ENCODE results near the gene GSTO2.

Gene GSTO2

GRCh38 chr10:104342941-104343411 is 74.0 kb downstream of the GSTO2 start:
- no peak for DNase-seq

- no peak for DNase-seq
Measured at GRCh38 chr10:104344219-104344618, 75.2 kb downstream of the GSTO2 start.

DNA sequence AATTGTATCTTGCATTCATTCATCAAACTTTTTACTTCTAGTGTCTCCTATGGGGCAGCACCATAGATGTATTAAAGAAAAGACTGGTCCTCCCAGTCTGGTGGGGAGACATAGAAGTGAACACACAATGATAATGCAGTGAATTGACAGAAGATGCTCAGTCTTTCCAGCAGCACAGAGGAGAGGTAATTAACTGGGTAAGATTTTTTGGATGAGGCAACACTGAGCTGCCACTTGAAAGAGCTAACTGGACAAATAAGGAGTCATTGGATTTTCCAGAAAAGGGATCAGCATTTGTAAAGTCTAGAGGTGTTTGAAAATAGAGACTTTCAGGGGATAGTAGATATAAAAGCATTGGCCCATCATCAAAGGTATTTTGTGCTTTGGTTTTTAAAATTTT is 76.5 kb downstream of the GSTO2 start:
- peak; percentile 42 for DNase-seq

GRCh38 chr10:104345941-104346340 is 77.0 kb downstream of the GSTO2 start:
- DNase-seq = no peak

DNA sequence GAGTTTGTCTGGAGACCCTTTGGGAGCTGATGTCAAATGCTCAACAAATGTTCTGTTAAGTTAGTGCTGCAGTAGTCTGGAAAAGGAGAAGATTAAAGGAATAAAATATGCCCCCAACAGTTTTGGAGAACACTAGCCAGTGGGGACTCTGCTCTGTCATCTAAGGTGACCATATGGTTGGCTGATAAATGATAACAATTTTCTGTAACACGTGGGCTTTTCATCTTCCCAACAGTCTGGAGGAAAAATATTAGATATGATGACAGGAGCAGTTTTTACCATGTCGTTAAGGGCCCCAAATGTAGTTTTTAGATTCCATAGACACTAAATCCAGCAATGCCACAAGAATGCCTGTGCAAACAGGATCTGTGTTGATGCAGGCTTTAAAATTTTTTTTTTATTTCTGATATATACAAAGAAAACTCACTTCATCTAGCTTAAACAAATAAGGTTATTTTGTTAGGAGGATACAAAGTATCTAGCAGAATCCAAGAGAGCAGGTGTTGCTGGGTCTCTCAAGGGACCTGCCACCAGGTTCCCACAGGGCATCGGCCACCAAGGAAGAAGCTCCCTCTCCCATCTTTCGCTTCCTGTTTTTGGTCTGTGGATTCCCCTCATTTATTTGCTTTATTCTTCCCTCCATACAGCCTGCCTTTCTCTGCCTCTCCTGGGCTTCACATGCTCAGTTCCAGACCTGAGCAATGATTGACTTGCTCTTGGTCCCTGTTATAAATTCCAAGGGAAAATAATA is 78.5 kb downstream of the GSTO2 start:
- DNase-seq = peak; percentile 33

GRCh38 chr10:104348601-104349000 is 79.6 kb downstream of the GSTO2 start:
- no peak for DNase-seq

GRCh38 chr10:104349623-104350126 is 80.7 kb downstream of the GSTO2 start:
- peak; percentile 87 for DNase-seq

GRCh38 chr10:104350127-104350635 is 81.2 kb downstream of the GSTO2 start:
- peak; percentile 92 for DNase-seq

GRCh38 chr10:104351061-104351702 is 82.2 kb downstream of the GSTO2 start:
- DNase-seq = peak; percentile 89

DNA sequence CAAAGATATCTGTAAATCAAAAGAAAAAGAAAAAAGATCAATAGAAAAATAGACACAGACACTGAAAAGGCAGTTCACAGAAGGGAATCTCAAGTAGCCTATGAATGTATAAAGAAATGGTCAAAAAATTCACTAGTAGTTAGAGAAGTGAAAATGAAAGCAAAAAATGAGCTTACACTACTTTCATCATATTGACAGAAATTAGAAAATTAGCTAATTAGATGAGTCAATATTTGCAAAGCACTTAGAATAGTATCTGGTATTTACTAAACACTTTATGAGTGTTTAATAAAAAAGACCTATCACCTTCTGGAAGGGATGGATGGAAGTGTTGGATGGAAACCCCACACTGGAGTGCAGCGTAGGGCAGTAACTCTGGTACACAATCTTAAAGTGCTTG is 82.9 kb downstream of the GSTO2 start:
- peak; percentile 79 for DNase-seq

DNA sequence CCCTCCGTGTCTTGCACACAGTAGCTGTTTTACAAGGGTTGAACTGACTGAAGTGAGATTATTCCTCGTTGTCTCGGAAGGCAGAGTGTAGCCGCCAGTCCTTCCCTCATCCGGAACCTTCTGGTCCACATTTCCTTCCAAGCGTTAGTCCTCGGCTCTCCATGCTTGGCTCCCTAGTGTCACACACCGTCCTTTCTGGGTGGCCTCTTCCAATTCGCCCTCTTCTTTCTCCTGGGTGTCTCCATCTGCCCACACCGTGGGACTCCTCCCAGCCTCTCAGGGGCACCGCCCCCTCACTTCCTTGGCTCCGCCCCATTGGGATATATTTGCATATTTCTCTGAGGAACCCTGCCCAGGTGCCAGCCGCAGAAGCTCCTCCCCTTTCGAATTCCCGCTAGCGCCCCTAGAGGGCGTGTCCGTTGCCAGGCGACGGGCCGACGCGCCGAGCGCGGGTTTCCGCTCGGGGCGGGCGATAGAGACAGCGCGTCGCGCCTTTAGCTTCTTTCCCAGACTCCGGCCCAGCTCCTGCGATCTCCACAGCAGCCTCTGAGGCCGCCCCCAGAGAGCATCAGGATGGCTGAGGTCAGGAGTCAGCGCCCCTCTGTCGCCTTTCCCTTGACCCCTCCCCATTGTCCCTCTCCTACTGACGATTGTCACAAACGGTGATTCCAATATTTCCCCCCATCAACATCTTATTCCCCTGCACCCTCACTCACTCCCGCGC is 84.5 kb downstream of the GSTO2 start, which contains the start of gene CFAP58:
Gene CFAP58, plus strand, starts transcription at position 509 of the 724 bp plus-strand sequence. Its CDS starts 65 bp downstream, at position 574.
- peak; percentile 99 for DNase-seq
